Endothelial cell of umbilical vein (primary cell): ENCODE measurements around the gene GDF2. TPM values are rescaled to one million over a fixed set of nuclear protein-coding genes. Genes with fewer than 3 reads are reported as not detected.

Experiments used
- BruUV-seq: library from RNA; stranded (reverse); fragments of 400-500 nt; replicated peaks from 2 replicates; lab custom pipeline; 2021; lab: Mats Ljungman, UMichigan
- CTCF ChIA-PET: fragments of 300-600, 350-600 bp; sonication (Branson Sonifier 250); formaldehyde crosslinking; loops from one replicate; lab custom pipeline; 2021; ENCODE audit warnings: antibody characterized with exemption, inconsistent platforms; lab: Charles Lee
- POLR2A ChIA-PET: fragments of 300-600, 350-600 bp; sonication (Branson Sonifier 250); formaldehyde crosslinking; loops from one replicate; lab custom pipeline; 2021; ENCODE audit warnings: antibody characterized with exemption, inconsistent platforms; lab: Charles Lee
- DNase-seq: peaks from one replicate; pipeline ENCODE4 v3.0.0-alpha.2; 2011; ENCODE audit warnings: low read depth, low spot score
- FAIRE-seq: peaks from 2 replicates; lab custom pipeline; 2011; peaks lifted over from hg19 to GRCh38; lab: Jason Lieb, UNC
- H2AFZ ChIP-seq: 2 replicates; pipeline ENCODE4 v1.6.0; 2012; ENCODE audit warnings: low read depth, low read length, control low read depth, inconsistent platforms
- H3K27ac ChIP-seq: 2 replicates; pipeline ENCODE4 v1.5.1; 2011; ENCODE audit warnings: low read depth, mild to moderate bottlenecking, control low read depth, low read length, moderate library complexity; ENCODE audit not compliant: insufficient read depth
- H3K27me3 ChIP-seq, 2 experiments: 2 replicates each; pipeline versions ENCODE4 v1.6.0 to v1.6.1; 2011; ENCODE audit warnings: low read length in 2 of 2, mixed read lengths in 1 of 2; ENCODE audit not compliant: control insufficient read depth in 2 of 2, insufficient read depth in 2 of 2
- H3K36me3 ChIP-seq, 2 experiments: 2 replicates in 1 of 2; 3 replicates in 1 of 2; pipeline ENCODE4 v1.5.1; 2011; ENCODE audit warnings: low read length in 2 of 2, mild to moderate bottlenecking in 1 of 2, moderate library complexity in 1 of 2; ENCODE audit not compliant: control insufficient read depth in 2 of 2, insufficient read depth in 2 of 2; ENCODE audit errors: extremely low read depth in 1 of 2
- H3K4me1 ChIP-seq: 3 replicates; pipeline ENCODE4 v1.5.1; 2011; ENCODE audit warnings: mild to moderate bottlenecking, low read length; ENCODE audit not compliant: control insufficient read depth, insufficient read depth; ENCODE audit errors: extremely low read depth
- H3K4me2 ChIP-seq: 2 replicates; pipeline ENCODE4 v1.6.1; 2011; ENCODE audit warnings: low read length, control low read depth, mixed read lengths; ENCODE audit not compliant: insufficient read depth
- H3K4me3 ChIP-seq, 3 experiments: fragments of 200-600 bp in 1 of 3; sonication (generic), shearing (Covaris generic) in 1 of 3; replicated peaks in 1 of 3; 2 replicates each; pipeline ENCODE4 v1.5.1; 2011 to 2016; ENCODE audit warnings: control low read depth in 3 of 3, low read length in 3 of 3, mild to moderate bottlenecking in 2 of 3, inconsistent platforms in 1 of 3, low read depth in 1 of 3, moderate library complexity in 1 of 3; ENCODE audit not compliant: insufficient read depth in 1 of 3
- H3K79me2 ChIP-seq: 2 replicates; pipeline ENCODE4 v1.6.0; 2012; ENCODE audit warnings: low read length, inconsistent platforms; ENCODE audit not compliant: control insufficient read depth, insufficient read depth
- H3K9ac ChIP-seq: replicated peaks from 2 replicates; pipeline ENCODE3; 2011; ENCODE audit warnings: low read length, control low read depth; ENCODE audit not compliant: insufficient read depth; ENCODE audit errors: extremely low read depth
- H3K9me1 ChIP-seq: replicated peaks from 3 replicates; pipeline ENCODE4 v1.6.0; 2011; ENCODE audit warnings: mild to moderate bottlenecking, low read length; ENCODE audit not compliant: control insufficient read depth, insufficient read depth; ENCODE audit errors: extremely low read depth
- H3K9me3 ChIP-seq: replicated peaks from 2 replicates; pipeline ENCODE4 v1.5.1; 2012; ENCODE audit warnings: low read length, inconsistent platforms; ENCODE audit not compliant: control insufficient read depth, insufficient read depth
- H4K20me1 ChIP-seq: replicated peaks from 2 replicates; pipeline ENCODE3; 2011; ENCODE audit warnings: mild to moderate bottlenecking, low read length; ENCODE audit not compliant: control insufficient read depth, insufficient read depth; ENCODE audit errors: extremely low read depth
- CTCF ChIP-seq, 2 donors: IDR thresholded peaks; 1 replicate in 1 of 2; 2 replicates in 1 of 2; pipeline ENCODE4 v1.5.1; 2011; ENCODE audit warnings: low read length in 2 of 2, mild to moderate bottlenecking in 2 of 2, moderate library complexity in 2 of 2, control low read depth in 1 of 2, inconsistent platforms in 1 of 2, low read depth in 1 of 2; ENCODE audit not compliant: insufficient read depth in 1 of 2; ENCODE audit errors: extremely low read depth in 1 of 2
- EZH2 ChIP-seq: IDR thresholded peaks from 2 replicates; pipeline ENCODE4 v1.6.1; 2012; ENCODE audit warnings: borderline replicate concordance, low read depth, mild to moderate bottlenecking, moderate library complexity, low read length, inconsistent platforms; ENCODE audit not compliant: severe bottlenecking
- FOS ChIP-seq: IDR thresholded peaks from 2 replicates; pipeline ENCODE4 v1.6.1; 2011; ENCODE audit warnings: mild to moderate bottlenecking, low read length, moderate library complexity, borderline replicate concordance; ENCODE audit not compliant: insufficient read depth
- GATA2 ChIP-seq: IDR thresholded peaks from 2 replicates; pipeline ENCODE4 v1.7.0; 2011; ENCODE audit warnings: low read depth, mild to moderate bottlenecking, moderate library complexity, mixed read lengths, low read length; ENCODE audit not compliant: insufficient read length, insufficient read depth
- JUN ChIP-seq: IDR thresholded peaks from 2 replicates; pipeline ENCODE4 v1.6.1; 2011; ENCODE audit warnings: borderline replicate concordance, low read depth; ENCODE audit not compliant: insufficient read length, insufficient read depth
- MAX ChIP-seq: IDR thresholded peaks from 2 replicates; pipeline ENCODE4 v1.6.1; 2011; ENCODE audit not compliant: insufficient read depth, insufficient read length
- MYC ChIP-seq: IDR thresholded peaks from one replicate; pipeline ENCODE4 v1.6.1; 2011; ENCODE audit warnings: mild to moderate bottlenecking, low read depth, low read length
- POLR2A ChIP-seq: IDR thresholded peaks from 2 replicates; pipeline ENCODE4 v1.6.1; 2012; ENCODE audit warnings: low read depth, mild to moderate bottlenecking, control low read depth, low read length
- POLR2AphosphoS5 ChIP-seq: IDR thresholded peaks from 2 replicates; pipeline ENCODE4 v1.6.1; 2012; ENCODE audit warnings: low read depth, mild to moderate bottlenecking, control low read depth, low read length, moderate library complexity; ENCODE audit not compliant: insufficient read depth
- dilution Hi-C: fragments of 300-500 bp; cut with MboI; formaldehyde crosslinking; loops from one replicate; pipeline ENCODE4 v1.15.0; 2019; ENCODE audit warnings: low sequenced_read_pairs; ENCODE audit not compliant: extremely low pct_ligation_motif_present
- intact Hi-C: fragments of 100-400 bp; cut with micrococcal nuclease; formaldehyde crosslinking; loops from one replicate; pipeline ENCODE4 v1.10.0; 2022
- polyA plus RNA-seq, 4 experiments: library from polyadenylated mRNA; depleted of rRNA in 3 of 4; stranded (reverse) in 3 of 4; unstranded in 1 of 4; fragments of >200 nt; gene quantifications; 2 replicates each; pipeline versions ENCODE4 v1.2.1 to v1.2.3, GENCODE V29; 2011 to 2012; ENCODE audit warnings: missing spikeins in 1 of 4
- total RNA-seq: library from RNA; stranded (reverse); gene quantifications from 2 replicates; pipeline ENCODE4 v1.2.3, GENCODE V29; 2021

The GDF2 gene
- total and polyA plus RNA-seq, 2 donors (not counting 3 experiments of a cell fraction or from before 2014, with no cell fraction given), result not detected

GRCh38 chr10:47300429-47300931 lies 21.8 kb upstream of the GDF2 start:
- no peaks in the 10 kb centered on the region for H3K36me3 ChIP-seq
- POLR2A ChIA-PET, result no interaction called here
- H2AFZ ChIP-seq, result no peak overlapping the region
- intact Hi-C loops (no loop called here), dilution Hi-C loops (no loop called here)
- H3K4me2 ChIP-seq, result no peak overlapping the region
- no peak for TF ChIP-seq JUN
- no peak for TF ChIP-seq MYC
- TF ChIP-seq POLR2A, result no peak
- no peak for TF ChIP-seq GATA2
- TF ChIP-seq CTCF (IDR thresholded peaks at IDR 0.05; ENCODE audit: extremely low read depth in 1 of 2, insufficient read depth in 1 of 2, low read depth in 1 of 2, low read length in 2 of 2), result no peak
- no peak for TF ChIP-seq POLR2AphosphoS5
- TF ChIP-seq MAX, result no peak
- TF ChIP-seq FOS, result no peak
- TF ChIP-seq EZH2, result no peak
- no TSS peak for BruUV-seq
- no peak overlapping the region for H3K27ac ChIP-seq
- peaks cover 23 to 27% of the 10 kb centered on the region in 2 experiments for H3K27me3 ChIP-seq
- no peaks in the 10 kb centered on the region for H3K9me3 ChIP-seq
- CTCF ChIA-PET, result interaction anchor here (1.2 kb wide), 1 partner anchor 11 kb away, joined by 5 read pairs; no protein-coding TSS in a partner anchor
- FAIRE-seq, result no peak
- DNase-seq, result no peak
- no peaks in the 10 kb centered on the region for H3K9me1 ChIP-seq
- no peaks in the 10 kb centered on the region for H4K20me1 ChIP-seq
- H3K79me2 ChIP-seq, result no peaks in the 10 kb centered on the region
- H3K4me1 ChIP-seq, result no peaks in the 10 kb centered on the region
- H3K4me3 ChIP-seq, result no peak overlapping the region
- H3K9ac ChIP-seq, result no peak overlapping the region
